NCI-H82 treated with DMSO at 0.1 percent for 48 hours (cell line): Measurements from ENCODE around the gene USP30.
A peak's percentile ranks its signal among the peaks of the same experiment; 100 is the strongest.

Experiments used
- DNase-seq: peaks from one replicate; lab custom pipeline; 2025; ENCODE audit not compliant: unreplicated experiment; lab: John Stamatoyannopoulos, UW

The USP30 gene

DNA sequence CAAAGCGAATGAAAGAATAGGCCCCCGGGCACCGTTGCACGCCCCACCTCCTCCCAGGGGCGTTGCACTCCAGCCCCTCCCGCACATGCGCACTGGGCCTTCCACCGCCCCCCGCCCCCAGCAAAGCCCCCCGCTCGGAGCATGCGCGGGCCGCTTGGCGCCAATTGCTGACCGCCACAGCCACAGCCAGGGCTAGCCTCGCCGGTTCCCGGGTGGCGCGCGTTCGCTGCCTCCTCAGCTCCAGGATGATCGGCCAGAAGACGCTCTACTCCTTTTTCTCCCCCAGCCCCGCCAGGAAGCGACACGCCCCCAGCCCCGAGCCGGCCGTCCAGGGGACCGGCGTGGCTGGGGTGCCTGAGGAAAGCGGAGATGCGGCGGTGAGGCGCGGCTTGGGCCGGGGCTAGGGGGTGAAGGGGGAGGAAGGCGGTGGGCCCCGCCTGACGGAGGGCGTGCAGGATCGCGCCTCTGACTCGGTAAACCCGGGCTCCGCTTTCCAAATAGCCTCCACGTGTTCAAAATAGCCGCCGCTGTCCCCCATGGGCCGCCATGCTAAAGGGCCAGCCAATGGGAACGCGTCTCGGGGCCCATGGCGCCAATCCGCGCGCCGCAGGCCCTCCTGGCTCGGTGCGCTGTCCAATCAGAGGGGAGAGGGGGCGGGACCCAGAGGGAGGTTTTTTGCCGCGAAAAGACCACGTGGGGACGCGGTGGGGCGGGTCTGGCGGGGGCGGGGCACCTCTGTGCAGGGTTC, 45.2 kb downstream of the USP30 start, which contains the start of gene UNG:
UNG (plus strand) TSS at position 163 of the 748 bp plus-strand sequence; CDS start at position 246, 83 bp downstream.
- DNase-seq, result peak; percentile 87

DNA sequence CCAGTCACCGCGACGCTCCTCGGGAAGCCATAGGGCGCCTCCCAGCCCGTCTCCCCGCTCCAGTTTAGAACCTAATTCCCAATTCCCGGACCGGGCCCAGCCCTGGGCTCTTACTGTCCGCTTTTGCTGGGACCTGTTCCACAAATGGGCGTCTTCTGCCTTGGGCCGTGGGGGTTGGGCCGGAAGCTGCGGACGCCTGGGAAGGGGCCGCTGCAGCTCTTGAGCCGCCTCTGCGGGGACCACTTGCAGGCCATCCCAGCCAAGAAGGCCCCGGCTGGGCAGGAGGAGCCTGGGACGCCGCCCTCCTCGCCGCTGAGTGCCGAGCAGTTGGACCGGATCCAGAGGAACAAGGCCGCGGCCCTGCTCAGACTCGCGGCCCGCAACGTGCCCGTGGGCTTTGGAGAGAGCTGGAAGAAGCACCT, 45.8 kb downstream of the USP30 start:
- DNase-seq, result no peak

GRCh38 chr12:109098651-109099050, 46.3 kb downstream of the USP30 start:
- no peak for DNase-seq

DNA sequence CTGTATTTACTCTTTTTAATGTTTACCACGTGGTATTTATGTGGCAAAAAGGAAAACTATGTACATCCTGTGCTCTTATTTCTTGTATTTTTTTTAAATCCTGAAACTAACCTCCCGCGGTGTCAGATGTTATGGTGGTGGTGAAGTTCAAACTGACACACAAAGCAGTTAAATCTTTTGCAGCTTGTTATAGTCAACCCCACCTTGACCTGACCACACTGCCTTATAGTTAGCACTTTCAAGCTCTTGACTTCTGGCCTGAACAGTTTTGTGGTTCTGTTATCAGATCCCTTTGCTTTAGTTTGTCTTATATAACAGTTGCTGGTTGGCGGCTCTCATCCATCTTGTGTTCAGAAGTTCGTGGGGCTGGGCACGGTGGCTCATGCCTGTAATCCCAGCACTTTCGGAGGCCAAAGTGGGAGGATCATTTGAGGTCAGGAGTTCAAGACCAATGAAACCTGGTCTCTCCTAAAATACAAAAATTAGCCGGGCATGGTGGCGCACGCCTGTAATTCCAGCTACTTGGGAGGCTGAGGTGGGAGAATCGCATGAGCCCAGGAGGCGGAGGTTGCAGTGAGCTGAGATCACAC, 47.1 kb downstream of the USP30 start:
- DNase-seq, result no peak

DNA sequence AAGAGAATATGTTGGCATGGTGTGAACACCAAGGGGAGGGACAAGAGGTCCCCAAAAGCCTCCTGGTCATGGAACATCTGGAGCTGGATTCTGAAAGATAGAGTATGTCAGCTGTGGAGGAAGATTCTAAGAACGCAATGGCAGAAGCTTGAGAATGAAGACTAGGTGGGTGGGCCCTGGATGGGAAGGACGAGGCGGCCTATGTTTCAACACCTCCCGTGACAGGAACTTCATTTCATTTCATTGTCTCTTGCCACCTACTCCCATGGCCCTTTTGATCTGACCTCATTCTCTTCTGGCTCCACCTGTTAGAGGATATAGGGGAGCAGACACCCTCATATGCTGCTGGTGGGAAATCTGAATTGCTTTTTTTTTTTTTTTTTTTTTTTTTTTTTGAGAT, 48.4 kb downstream of the USP30 start:
- DNase-seq, result no peak

DNA sequence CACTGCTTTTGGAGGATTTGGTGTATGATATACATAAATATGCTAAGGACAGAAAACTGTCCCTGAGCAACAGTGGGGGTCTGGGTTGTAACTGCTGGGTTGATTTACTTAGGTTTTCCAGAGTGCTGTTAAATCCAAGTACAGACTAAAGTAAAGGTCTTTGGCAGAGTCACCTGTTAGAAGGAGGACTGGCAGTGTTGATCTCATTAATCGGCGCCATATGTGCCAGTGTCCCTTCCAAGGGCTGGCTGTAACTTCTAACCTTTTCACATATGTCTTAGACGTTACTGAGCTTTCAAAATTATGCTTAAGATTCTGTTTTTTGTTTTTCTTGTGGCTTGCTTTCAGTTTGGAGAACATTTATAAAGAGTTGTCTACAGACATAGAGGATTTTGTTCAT, 50.1 kb downstream of the USP30 start:
- DNase-seq, result no peak

DNA sequence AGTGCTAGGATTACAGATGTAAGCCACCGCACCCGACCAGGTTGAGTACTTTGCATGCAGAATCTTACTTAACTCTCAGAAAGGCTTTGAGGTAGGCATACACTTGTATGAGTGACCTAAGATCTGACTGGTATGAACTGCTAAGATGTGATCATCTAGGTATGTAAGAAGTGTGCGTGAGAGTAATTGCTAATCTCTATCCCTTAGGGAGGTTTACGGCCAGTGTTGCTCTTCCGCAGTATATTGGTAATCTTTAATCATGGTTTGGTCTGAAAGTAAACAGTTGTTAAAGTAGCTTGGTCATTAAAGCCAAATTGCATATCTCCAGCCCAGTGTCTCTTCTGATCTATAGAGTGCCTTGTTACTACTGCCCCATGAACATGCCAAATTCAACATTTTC, 52.8 kb downstream of the USP30 start:
- no peak for DNase-seq

DNA sequence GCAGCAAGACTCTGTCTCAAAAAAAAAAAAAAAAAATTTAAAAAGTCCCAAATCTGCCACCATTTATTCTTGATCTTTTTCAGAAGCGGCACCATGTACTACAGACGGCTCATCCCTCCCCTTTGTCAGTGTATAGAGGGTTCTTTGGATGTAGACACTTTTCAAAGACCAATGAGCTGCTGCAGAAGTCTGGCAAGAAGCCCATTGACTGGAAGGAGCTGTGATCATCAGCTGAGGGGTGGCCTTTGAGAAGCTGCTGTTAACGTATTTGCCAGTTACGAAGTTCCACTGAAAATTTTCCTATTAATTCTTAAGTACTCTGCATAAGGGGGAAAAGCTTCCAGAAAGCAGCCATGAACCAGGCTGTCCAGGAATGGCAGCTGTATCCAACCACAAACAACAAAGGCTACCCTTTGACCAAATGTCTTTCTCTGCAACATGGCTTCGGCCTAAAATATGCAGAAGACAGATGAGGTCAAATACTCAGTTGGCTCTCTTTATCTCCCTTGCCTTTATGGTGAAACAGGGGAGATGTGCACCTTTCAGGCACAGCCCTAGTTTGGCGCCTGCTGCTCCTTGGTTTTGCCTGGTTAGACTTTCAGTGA, 57.5 kb downstream of the USP30 start:
- no peak for DNase-seq

DNA sequence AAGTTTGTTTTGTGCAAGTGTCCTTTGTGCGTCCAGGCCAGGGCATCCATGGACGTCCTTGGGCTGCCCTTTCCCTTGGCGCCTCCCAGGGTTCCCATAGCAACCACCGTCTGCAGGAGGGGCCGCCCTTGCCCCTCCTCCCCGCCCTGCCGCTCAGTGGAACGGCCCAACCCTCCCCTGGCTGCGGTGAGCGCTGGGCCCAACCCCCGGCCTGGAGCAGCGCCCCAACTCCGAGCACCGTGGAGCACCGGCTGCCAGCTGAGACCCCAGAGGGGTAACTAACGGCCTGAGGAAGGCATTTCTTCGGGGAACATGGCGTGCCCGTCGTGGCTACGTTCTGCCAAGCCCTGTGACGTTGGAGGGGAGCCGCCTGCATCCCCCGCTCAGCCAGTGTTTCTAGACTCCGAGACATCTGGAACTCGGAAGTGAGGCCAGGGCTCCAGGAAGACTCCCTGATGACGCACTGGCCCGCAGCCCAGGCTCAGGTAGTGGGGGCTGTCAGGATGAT, 58.7 kb downstream of the USP30 start:
- no peak for DNase-seq

DNA sequence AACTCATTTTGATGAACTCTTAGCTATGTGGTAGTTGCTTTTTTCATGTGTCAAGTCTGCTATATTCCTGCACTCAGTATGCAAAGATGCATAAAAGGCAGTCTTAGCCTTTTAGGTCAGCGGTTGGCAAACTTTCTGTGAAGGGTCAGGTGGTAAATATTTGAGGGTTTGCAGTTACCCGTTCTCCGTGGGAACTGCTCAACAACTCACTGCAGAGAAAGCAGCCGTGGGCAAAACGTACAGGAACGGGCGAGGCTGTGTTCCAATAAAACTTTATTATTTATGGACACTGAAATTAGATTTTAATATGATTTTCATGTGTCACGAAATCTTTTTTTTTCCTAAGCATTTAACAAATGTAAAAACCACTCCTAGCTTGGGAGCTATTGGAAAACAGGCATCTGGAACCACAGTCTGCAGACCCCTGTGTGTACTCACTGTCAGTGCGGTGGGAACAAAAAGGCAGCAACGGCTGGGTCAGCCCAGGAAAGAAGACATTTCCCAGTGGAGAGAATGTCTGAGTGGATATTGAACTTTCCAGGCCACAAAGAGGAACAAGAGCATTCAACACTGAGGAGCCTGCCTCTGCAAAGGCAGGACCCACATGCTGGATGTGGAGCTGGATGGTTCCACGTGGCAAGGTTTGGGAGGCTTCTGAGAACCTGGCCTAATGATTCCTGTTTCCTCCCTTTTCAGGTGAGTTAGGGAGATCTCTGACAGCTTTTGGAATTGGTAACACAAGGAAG, 60.5 kb downstream of the USP30 start:
- no peak for DNase-seq

DNA sequence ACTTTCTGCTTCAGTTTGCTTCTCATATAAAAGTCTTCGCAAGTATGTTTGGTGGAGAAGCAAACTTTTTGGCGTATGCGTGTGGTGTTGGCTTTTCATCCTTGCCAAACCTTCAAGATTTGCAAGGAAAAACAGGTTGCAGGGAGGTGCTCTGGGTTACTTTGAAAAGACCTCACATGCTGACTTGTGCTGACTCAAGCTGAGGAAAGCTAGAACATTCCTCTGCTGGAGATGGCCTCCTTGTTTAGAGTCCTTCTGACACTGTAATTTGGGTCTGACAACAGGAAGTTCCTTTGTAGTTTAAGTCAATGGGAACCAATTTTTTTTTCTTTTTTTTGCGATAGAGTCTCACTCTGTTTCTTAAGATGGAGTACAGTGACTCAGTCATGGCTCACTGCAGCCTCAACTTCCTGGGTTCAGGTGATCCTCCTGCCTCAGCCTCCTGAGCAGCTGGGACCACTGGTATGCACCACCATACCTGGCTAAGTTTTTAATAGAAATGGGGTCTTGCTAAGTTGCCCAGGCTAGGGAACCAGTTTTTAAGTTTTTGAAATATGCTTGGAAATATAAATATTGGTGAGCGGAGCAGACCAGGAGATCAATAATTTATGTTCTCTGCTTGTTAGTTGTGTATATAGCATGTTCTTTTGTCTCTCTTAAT, 61.4 kb downstream of the USP30 start:
- DNase-seq, result no peak

- DNase-seq, result no peak
These were observed 62.3 kb downstream of the USP30 start for GRCh38 chr12:109114644-109115043.

DNA sequence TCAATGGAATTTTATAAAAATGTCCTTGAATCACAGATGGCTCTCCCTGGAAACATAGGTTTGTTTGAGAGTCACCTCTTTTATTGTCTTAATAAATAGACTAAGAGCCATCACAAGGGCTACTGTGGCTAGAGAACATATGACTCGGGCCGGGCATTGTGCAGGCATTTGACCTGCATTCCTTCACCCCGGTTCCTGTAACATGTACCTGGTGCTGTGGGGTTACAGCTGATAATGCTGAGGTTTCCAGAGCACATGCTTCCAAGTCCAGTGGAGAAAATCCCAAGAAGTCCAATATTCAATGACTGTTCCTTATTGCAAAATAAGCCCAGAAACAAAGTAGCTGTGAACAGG, 63.0 kb downstream of the USP30 start:
- DNase-seq, result no peak

- no peak for DNase-seq
These were observed 63.6 kb downstream of the USP30 start, which contains the start of gene ACACB for GRCh38 chr12:109115758-109116610. Gene ACACB, plus strand, starts transcription at chr12:109116587. Its CDS starts 22,819 bp downstream, at chr12:109139406.

GRCh38 chr12:109116611-109116949, 64.2 kb downstream of the USP30 start:
- no peak for DNase-seq

- DNase-seq, result no peak
These were observed 67.7 kb downstream of the USP30 start for GRCh38 chr12:109120095-109120494.

- no peak for DNase-seq
These were observed 68.2 kb downstream of the USP30 start for GRCh38 chr12:109120557-109120956.

- no peak for DNase-seq
These were observed 69.0 kb downstream of the USP30 start for GRCh38 chr12:109121346-109121880.

GRCh38 chr12:109124878-109125648, 72.7 kb downstream of the USP30 start:
- no peak for DNase-seq
